ENCODE measurements around the gene RBM28.

RBM28 gene

GRCh38 chr7:128343554-128344430 lies at the start of gene RBM28:
RBM28 (minus strand) TSS chr7:128343908; CDS start chr7:128343793, 115 bp downstream.
- DNase-seq, result peak; percentile 88

- no peak for DNase-seq
These were observed 49.0 kb upstream of the RBM28 start for GRCh38 chr7:128392446-128393327.

- DNase-seq, result no peak
These were observed 48.1 kb upstream of the RBM28 start for GRCh38 chr7:128391805-128392204.

- DNase-seq, result no peak
These were observed 47.3 kb upstream of the RBM28 start for GRCh38 chr7:128390871-128391565.

GRCh38 chr7:128389618-128390329 lies 46.1 kb upstream of the RBM28 start:
- no peak for DNase-seq

- DNase-seq, result no peak
These were observed 45.4 kb upstream of the RBM28 start for GRCh38 chr7:128389085-128389617.

- no peak for DNase-seq
These were observed 44.4 kb upstream of the RBM28 start for GRCh38 chr7:128388145-128388485.

GRCh38 chr7:128387216-128388144 lies 43.8 kb upstream of the RBM28 start:
- DNase-seq, result peak; percentile 63

- DNase-seq, result no peak
These were observed 42.5 kb upstream of the RBM28 start for GRCh38 chr7:128385988-128386925.

- DNase-seq, result no peak
These were observed 41.0 kb upstream of the RBM28 start for GRCh38 chr7:128384726-128385125.

- DNase-seq, result peak; percentile 59
These were observed 40.1 kb upstream of the RBM28 start for GRCh38 chr7:128383776-128384175.

GRCh38 chr7:128381161-128381821 lies 37.6 kb upstream of the RBM28 start:
- DNase-seq, result peak; percentile 59

- DNase-seq, result no peak
These were observed 36.9 kb upstream of the RBM28 start for GRCh38 chr7:128380483-128381106.

GRCh38 chr7:128379900-128380479 lies 36.3 kb upstream of the RBM28 start:
- no peak for DNase-seq

GRCh38 chr7:128378637-128379036 lies 34.9 kb upstream of the RBM28 start:
- DNase-seq, result no peak

- DNase-seq, result no peak
These were observed 32.4 kb upstream of the RBM28 start for GRCh38 chr7:128376077-128376476.

- DNase-seq, result no peak
These were observed 30.3 kb upstream of the RBM28 start for GRCh38 chr7:128374041-128374440.

- DNase-seq, result peak; percentile 14
These were observed 29.9 kb upstream of the RBM28 start for GRCh38 chr7:128373606-128374005.
